ENCODE measurements around the gene ZKSCAN5.

DNA sequence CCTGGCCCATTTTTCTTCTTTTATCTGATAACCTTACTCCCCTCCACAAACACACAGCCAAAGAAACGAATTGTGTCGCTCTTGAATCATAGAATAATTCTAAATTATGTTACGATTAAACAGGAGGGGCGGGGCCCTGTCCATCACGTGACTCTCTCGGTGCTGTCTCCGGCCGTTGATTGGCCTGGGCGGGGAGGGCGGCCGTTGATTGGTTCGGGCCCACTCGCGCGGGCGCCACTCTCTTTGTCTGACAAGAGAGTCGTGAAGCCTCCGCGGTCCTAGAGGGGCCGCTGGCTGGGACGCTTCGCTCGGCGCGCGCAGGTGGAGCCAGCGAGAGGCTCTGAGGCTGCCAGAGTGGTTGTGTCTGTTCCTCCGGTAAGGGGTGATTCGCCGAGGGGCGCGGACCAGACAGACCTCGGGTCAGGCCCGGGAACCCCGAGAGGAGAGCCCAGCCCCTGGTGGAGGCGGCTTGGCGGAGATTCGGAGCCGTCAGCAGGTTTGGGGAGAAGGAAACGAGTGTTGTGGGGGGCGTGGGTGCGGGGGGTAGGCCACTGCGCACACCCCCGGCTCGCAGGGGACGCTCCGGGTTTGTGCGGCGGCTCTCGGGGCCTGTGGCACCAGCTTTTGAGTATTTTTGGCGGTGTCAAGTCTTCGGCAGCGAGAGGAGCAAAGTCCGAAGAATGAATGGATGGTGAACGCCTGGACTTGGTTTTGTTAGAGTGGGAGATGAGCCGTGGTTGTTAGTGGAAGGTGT, 31.7 kb upstream of the ZKSCAN5 start, which contains the start of gene ZNF789:
- TF ChIP-seq, protein P1, sequence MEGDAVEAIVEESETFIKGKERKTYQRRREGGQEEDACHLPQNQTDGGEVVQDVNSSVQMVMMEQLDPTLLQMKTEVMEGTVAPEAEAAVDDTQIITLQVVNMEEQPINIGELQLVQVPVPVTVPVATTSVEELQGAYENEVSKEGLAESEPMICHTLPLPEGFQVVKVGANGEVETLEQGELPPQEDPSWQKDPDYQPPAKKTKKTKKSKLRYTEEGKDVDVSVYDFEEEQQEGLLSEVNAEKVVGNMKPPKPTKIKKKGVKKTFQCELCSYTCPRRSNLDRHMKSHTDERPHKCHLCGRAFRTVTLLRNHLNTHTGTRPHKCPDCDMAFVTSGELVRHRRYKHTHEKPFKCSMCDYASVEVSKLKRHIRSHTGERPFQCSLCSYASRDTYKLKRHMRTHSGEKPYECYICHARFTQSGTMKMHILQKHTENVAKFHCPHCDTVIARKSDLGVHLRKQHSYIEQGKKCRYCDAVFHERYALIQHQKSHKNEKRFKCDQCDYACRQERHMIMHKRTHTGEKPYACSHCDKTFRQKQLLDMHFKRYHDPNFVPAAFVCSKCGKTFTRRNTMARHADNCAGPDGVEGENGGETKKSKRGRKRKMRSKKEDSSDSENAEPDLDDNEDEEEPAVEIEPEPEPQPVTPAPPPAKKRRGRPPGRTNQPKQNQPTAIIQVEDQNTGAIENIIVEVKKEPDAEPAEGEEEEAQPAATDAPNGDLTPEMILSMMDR (conservative IDR thresholded peaks at IDR 0.05 in 1 of 2, IDR thresholded peaks at IDR 0.05 in 1 of 2; ENCODE audit: low read depth in 1 of 2, low read length in 2 of 2), result no peak
- no peak for TF ChIP-seq EZH2 (IDR thresholded peaks at IDR 0.05; ENCODE audit: low read length, missing control alignments)
